Activated naive CD4-positive, alpha-beta T cell treated with anti-CD3 and anti-CD28 coated beads for 36 hours (primary cell): ENCODE results near the gene KIAA1549. TPM values are rescaled to one million over a fixed set of nuclear protein-coding genes. Genes with fewer than 3 reads are reported as not detected.
A peak's percentile ranks its signal among the peaks of the same experiment; 100 is the strongest.
"Not testable (repeated sequence)": the region's sequence is repeated elsewhere in the genome, so short reads cannot be mapped to it uniquely, and the experiment has no call there.

Source experiments
- CTCF ChIA-PET: fragments of 350-600 bp; sonication (Branson Sonifier 250); formaldehyde crosslinking; loops from one replicate; lab custom pipeline; 2021; ENCODE audit warnings: antibody characterized with exemption; lab: Charles Lee
- DNase-seq: peaks from one replicate; pipeline ENCODE4 v3.0.0-alpha.2; 2020
- H3K27ac Mint-ChIP-seq: one replicate; pipeline ENCODE4 v1.8.0; 2021; ENCODE audit warnings: mild to moderate bottlenecking, mixed read lengths
- H3K27me3 Mint-ChIP-seq: one replicate; pipeline ENCODE4 v1.8.0; 2021; ENCODE audit warnings: low read depth, mixed read lengths
- H3K36me3 Mint-ChIP-seq: one replicate; pipeline ENCODE4 v1.8.0; 2021; ENCODE audit warnings: low read depth, mixed read lengths
- H3K4me1 Mint-ChIP-seq: one replicate; pipeline ENCODE4 v1.8.0; 2021; ENCODE audit warnings: low read depth, mixed read lengths
- H3K4me3 Mint-ChIP-seq: one replicate; pipeline ENCODE4 v1.8.0; 2021; ENCODE audit warnings: mild to moderate bottlenecking, moderate library complexity, mixed read lengths
- H3K9me3 Mint-ChIP-seq: one replicate; pipeline ENCODE4 v1.8.0; 2021; ENCODE audit warnings: mixed read lengths
- intact Hi-C: fragments of 100-400 bp; cut with micrococcal nuclease; formaldehyde crosslinking; loops from one replicate; pipeline ENCODE4 v1.15.1; 2023
- total RNA-seq, 2 experiments: library from RNA; stranded (reverse); gene quantifications; one replicate each; pipeline ENCODE4 v1.2.3, GENCODE V29; 2021

The KIAA1549 gene
- total RNA-seq, 2 experiments from 2014 or later: 0.60 to 0.67 TPM

- Mint-ChIP-seq H3K4me1 (no peaks in the 10 kb centered on the region), H3K27ac (no peak overlapping the region), H3K4me3 (no peak overlapping the region), H3K27me3 (no peaks in the 10 kb centered on the region), H3K36me3 (peaks cover 1% of the 10 kb centered on the region), H3K9me3 (peaks cover 3% of the 10 kb centered on the region)
- intact Hi-C loops: no loop called here
- no peak for DNase-seq
- CTCF ChIA-PET: interaction anchor here (0.5 kb wide), 1 partner anchor 207 kb away, joined by 6 read pairs; no protein-coding TSS in a partner anchor
Measured at GRCh38 chr7:138809346-138809745, 171.8 kb downstream of the KIAA1549 start.

DNA sequence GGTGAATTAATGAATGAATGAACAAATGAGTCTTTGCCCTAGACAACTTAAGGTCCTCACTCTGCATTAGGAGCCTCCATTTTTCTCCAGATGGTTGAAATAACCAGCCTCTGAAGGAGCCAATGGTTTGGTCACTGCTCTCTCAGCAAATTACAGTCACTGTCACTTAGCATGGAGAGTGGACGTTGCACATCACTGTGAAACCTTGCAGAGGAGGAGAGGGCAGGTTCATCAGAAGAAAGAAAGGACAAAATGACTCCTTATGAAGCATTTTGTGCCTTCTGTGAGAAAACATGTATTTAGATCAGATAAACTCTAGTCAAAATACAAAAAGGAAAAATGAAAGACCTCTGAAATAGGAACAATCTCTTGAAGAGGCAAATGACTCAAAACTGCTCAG lies 176.6 kb downstream of the KIAA1549 start:
- Mint-ChIP-seq H3K36me3 (peaks cover 1% of the 10 kb centered on the region), H3K9me3 (peaks cover 3% of the 10 kb centered on the region), H3K27ac (no peak overlapping the region), H3K27me3 (no peaks in the 10 kb centered on the region), H3K4me3 (no peak overlapping the region), H3K4me1 (no peaks in the 10 kb centered on the region)
- no peak for DNase-seq
- CTCF ChIA-PET: no interaction called here
- intact Hi-C loops: no loop called here

DNA sequence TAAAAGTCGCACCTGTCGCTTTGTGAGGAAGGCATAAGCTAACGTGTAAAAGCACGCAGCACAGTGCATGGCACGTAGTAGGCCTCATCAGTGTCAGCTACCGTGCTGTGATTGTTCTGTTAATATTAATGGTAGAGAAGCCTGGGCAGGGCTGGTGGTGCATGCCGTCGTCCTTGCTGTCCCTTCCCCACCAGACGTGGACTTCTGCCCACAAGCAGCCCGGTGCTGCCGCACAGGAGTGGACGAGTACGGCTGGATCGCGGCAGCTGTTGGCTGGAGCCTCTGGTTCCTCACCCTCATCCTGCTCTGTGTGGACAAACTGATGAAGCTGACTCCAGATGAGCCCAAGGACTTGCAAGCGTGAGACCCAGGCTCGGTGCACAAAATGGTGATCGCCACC lies 178.5 kb downstream of the KIAA1549 start:
- Mint-ChIP-seq H3K9me3 (peaks cover 1% of the 10 kb centered on the region), H3K27ac (no peak overlapping the region), H3K4me3 (no peak overlapping the region), H3K36me3 (peaks cover 1% of the 10 kb centered on the region), H3K27me3 (no peaks in the 10 kb centered on the region), H3K4me1 (peaks cover 7% of the 10 kb centered on the region)
- intact Hi-C loops: no loop called here
- DNase-seq: no peak
- CTCF ChIA-PET: no interaction called here

GRCh38 chr7:138801256-138801655 lies 179.9 kb downstream of the KIAA1549 start:
- Mint-ChIP-seq H3K4me1 (peaks cover 10% of the 10 kb centered on the region), H3K9me3 (no peaks in the 10 kb centered on the region), H3K36me3 (no peaks in the 10 kb centered on the region), H3K27ac (no peak overlapping the region), H3K27me3 (no peaks in the 10 kb centered on the region), H3K4me3 (no peak overlapping the region)
- intact Hi-C loops: no loop called here
- DNase-seq: no peak
- CTCF ChIA-PET: interaction anchor here (0.5 kb wide), 1 partner anchor 568 kb away, joined by 4 read pairs; no protein-coding TSS in a partner anchor

DNA sequence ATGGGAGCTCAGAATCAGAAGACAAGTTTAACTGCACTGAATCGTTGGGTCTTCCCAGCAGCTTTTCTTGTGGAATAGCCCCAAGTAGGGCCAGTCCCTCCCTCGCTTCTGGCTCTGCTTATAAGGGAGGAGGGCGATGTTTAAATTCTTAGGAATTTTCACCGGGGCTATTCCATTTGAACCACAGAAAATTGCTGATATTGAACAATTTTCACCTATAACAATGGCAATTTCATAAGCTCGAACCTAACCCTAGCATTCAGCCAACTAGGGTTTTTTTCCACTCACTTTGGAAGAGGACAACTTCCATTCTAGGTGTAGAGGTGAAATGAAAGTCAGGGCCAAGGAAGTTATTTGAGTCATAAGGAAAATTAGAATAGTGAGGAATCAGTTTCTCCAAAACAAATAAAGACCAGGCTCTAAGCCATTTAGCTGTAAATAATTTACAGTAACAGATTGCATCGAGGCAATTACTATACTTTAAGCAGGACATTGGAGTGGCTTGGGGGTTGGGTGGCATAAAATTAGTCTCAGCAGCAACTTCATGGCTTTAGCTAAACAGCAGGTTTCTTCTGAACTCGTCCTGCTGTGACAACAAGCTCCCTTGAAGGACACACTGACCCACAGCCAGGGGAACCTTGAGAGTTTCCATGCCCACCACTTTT lies 181.7 kb downstream of the KIAA1549 start:
- DNase-seq: no peak
- Mint-ChIP-seq H3K27me3 (no peaks in the 10 kb centered on the region), H3K27ac (no peak overlapping the region), H3K9me3 (no peaks in the 10 kb centered on the region), H3K36me3 (no peaks in the 10 kb centered on the region), H3K4me3 (no peak overlapping the region), H3K4me1 (peaks cover 10% of the 10 kb centered on the region)
- intact Hi-C loops: no loop called here
- CTCF ChIA-PET: no interaction called here

- no peaks in the 10 kb centered on the region for H3K36me3 Mint-ChIP-seq
- intact Hi-C loops: no loop called here
- no peaks in the 10 kb centered on the region for H3K9me3 Mint-ChIP-seq
- no peak overlapping the region for H3K4me3 Mint-ChIP-seq
- H3K27me3 Mint-ChIP-seq: no peaks in the 10 kb centered on the region
- CTCF ChIA-PET: interaction anchor here (0.6 kb wide), 1 partner anchor 217 kb away, joined by 3 read pairs; no protein-coding TSS in a partner anchor
- H3K27ac Mint-ChIP-seq: no peak overlapping the region
- peaks cover 10% of the 10 kb centered on the region for H3K4me1 Mint-ChIP-seq
- no peak for DNase-seq
Measured at GRCh38 chr7:138798836-138799235, 182.4 kb downstream of the KIAA1549 start.

DNA sequence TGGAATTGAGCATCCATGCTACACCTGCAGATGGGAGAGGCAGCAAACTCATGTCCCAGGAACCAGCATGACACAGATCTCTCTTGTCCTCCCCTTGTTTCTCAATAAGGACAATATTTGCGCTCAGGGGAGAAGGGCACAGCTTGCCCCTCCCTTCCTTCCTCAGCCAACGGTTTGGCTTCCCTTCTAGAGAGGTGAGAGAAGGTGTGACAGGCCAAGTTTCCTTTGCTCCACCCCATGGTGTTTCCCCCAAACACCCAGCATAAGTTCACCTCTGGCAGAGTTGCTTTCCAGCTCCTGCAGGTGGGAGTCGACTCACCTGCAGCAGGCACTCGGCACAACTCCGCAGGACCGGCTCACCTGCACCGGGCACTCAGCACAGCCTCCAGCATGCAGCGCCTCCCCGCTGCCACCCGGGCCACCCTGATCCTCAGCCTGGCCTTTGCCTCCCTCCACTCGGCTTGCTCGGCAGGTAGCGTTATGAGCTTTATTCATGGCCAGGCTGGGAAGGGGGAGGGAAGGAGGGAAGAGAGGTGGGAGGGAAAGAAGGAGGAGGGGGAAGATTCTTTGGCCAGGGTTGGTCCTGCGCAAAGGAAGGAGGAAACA lies 183.4 kb downstream of the KIAA1549 start, which contains the start of the genes ATP6V0A4 and TMEM213:
Gene ATP6V0A4, minus strand, starts transcription at position 482 of the 606 bp plus-strand sequence. CDS start 26,949 bp downstream, outside the sequence.
Gene TMEM213, plus strand, starts transcription at position 280 of the 606 bp plus-strand sequence. Its CDS starts 111 bp downstream, at position 391.
- CTCF ChIA-PET: no interaction called here
- Mint-ChIP-seq H3K4me3 (no peak within 1 kb of the TSS), H3K27me3 (no peaks in the 10 kb centered on the region), H3K4me1 (peaks cover 10% of the 10 kb centered on the region), H3K27ac (no peak within 1 kb of the TSS), H3K9me3 (no peaks in the 10 kb centered on the region), H3K36me3 (no peaks in the 10 kb centered on the region)
- intact Hi-C loops: no loop called here
- peak; percentile 13 for DNase-seq

- H3K27me3 Mint-ChIP-seq, intact Hi-C loops, H3K9me3 Mint-ChIP-seq, H3K4me3 Mint-ChIP-seq, DNase-seq, H3K36me3 Mint-ChIP-seq, CTCF ChIA-PET, H3K4me1 Mint-ChIP-seq, H3K27ac Mint-ChIP-seq: not testable (repeated sequence)
Measured at GRCh38 chr7:138797046-138797445, 184.1 kb downstream of the KIAA1549 start.

- Mint-ChIP-seq H3K27me3 (no peaks in the 10 kb centered on the region), H3K4me3 (no peak overlapping the region), H3K9me3 (no peaks in the 10 kb centered on the region), H3K36me3 (no peaks in the 10 kb centered on the region), H3K4me1 (peaks cover 10% of the 10 kb centered on the region), H3K27ac (no peak overlapping the region)
- DNase-seq: no peak
- CTCF ChIA-PET: no interaction called here
- intact Hi-C loops: no loop called here
Measured at GRCh38 chr7:138796038-138796615, 185.1 kb downstream of the KIAA1549 start.

GRCh38 chr7:138785587-138786437 lies 195.4 kb downstream of the KIAA1549 start:
- CTCF ChIA-PET: no interaction called here

GRCh38 chr7:138784692-138785091 lies 196.5 kb downstream of the KIAA1549 start:
- DNase-seq: no peak
- Mint-ChIP-seq H3K4me1 (no peaks in the 10 kb centered on the region), H3K36me3 (no peaks in the 10 kb centered on the region), H3K27ac (no peak overlapping the region), H3K27me3 (peaks cover 4% of the 10 kb centered on the region), H3K4me3 (no peak overlapping the region), H3K9me3 (peaks cover 6% of the 10 kb centered on the region)
- CTCF ChIA-PET: interaction anchor here (0.6 kb wide), 1 partner anchor 24 kb away, joined by 3 read pairs; no protein-coding TSS in a partner anchor
- intact Hi-C loops: no loop called here

More at GRCh38 chr7:138785587-138786437, 195.4 kb downstream of the KIAA1549 start:
- no peak overlapping the region for H3K4me3 Mint-ChIP-seq
- H3K27me3 Mint-ChIP-seq: peaks cover 4% of the 10 kb centered on the region
- no peaks in the 10 kb centered on the region for H3K4me1 Mint-ChIP-seq
- peaks cover 6% of the 10 kb centered on the region for H3K9me3 Mint-ChIP-seq
- H3K36me3 Mint-ChIP-seq: no peaks in the 10 kb centered on the region
- intact Hi-C loops: no loop called here
- H3K27ac Mint-ChIP-seq: no peak overlapping the region
- no peak for DNase-seq
